ENCODE data around the gene TNIP1. TPM values are rescaled to one million over a fixed set of nuclear protein-coding genes. Genes with fewer than 3 reads are reported as not detected.

TNIP1 gene
- total and polyA plus RNA-seq, 2 experiments from 2014 or later = 94.9 to 134 TPM

DNA sequence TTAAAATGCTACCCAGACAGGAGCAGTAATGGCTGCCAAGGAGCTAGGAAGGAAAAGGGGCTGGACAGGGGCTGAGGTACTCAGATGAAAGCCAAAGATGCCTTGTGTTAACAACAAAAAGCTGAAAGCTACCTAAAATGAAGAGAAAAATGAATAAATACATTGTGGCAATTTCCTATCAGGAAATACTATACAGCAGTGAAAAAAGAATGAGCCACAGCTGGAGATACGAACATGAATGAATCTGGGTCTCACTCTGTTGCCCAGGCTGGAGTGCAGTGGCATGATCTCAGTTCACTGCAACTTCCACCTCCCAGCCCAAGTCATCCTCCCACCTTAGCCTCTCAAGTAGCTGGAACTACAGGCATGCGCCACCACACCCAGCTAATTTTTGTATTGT is 6.3 kb downstream of the TNIP1 start:
- Histone ChIP-seq H3K27ac (no peak overlapping the region), H3K9me3 (ENCODE audit: low read depth) (no peaks in the 10 kb centered on the region), H3K4me3 (no peak overlapping the region), H3K36me3 (no peaks in the 10 kb centered on the region), H3K27me3 (no peaks in the 10 kb centered on the region), H3K4me1 (ENCODE audit: low read depth) (no peaks in the 10 kb centered on the region)
- DNase-seq (ENCODE audit: low read depth in 1 of 2, low spot score in 1 of 2) = no peak
- no peak for TF ChIP-seq CTCF (IDR thresholded peaks at IDR 0.05; ENCODE audit: low read depth, low read length)

GRCh38 chr5:151073280-151073679 is 7.6 kb downstream of the TNIP1 start:
- Histone ChIP-seq H3K4me3 (no peak overlapping the region), H3K27me3 (no peaks in the 10 kb centered on the region), H3K4me1 (ENCODE audit: low read depth) (no peaks in the 10 kb centered on the region), H3K27ac (no peak overlapping the region), H3K9me3 (ENCODE audit: low read depth) (no peaks in the 10 kb centered on the region), H3K36me3 (no peaks in the 10 kb centered on the region)
- no peak for TF ChIP-seq CTCF (IDR thresholded peaks at IDR 0.05; ENCODE audit: low read depth, low read length)
- DNase-seq (ENCODE audit: low read depth in 1 of 2, low spot score in 1 of 2) = no peak

DNA sequence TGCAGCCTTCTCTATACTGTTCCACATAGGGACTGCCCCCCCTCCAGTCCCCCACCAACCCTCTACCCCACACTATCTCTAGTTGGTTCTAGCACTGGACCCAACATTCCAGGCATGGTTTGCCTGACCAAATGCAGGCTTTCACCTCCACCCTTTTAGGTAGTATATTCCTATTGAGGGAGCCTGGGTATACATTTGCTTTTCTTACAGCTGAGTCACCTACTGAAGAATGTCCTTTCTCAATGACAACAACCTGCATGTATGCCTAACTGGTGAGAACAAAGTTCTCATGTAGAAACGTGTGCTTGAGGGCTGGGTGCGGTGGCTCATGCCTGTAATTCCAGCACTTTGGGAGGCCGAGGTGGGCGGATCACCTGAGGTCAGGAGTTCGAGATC is 8.2 kb downstream of the TNIP1 start:
- Histone ChIP-seq H3K9me3 (ENCODE audit: low read depth) (no peaks in the 10 kb centered on the region), H3K27ac (no peak overlapping the region), H3K27me3 (no peaks in the 10 kb centered on the region), H3K4me1 (ENCODE audit: low read depth) (no peaks in the 10 kb centered on the region), H3K36me3 (no peaks in the 10 kb centered on the region), H3K4me3 (no peak overlapping the region)
- DNase-seq (ENCODE audit: low read depth in 1 of 2, low spot score in 1 of 2) = no peak
- no peak for TF ChIP-seq CTCF (IDR thresholded peaks at IDR 0.05; ENCODE audit: low read depth, low read length)

GRCh38 chr5:151071848-151072629 is 8.8 kb downstream of the TNIP1 start:
- Histone ChIP-seq H3K27me3 (no peaks in the 10 kb centered on the region), H3K27ac (no peak overlapping the region), H3K4me1 (ENCODE audit: low read depth) (no peaks in the 10 kb centered on the region), H3K4me3 (no peak overlapping the region), H3K36me3 (no peaks in the 10 kb centered on the region), H3K9me3 (ENCODE audit: low read depth) (no peaks in the 10 kb centered on the region)
- DNase-seq (ENCODE audit: low read depth in 1 of 2, low spot score in 1 of 2) = no peak
- TF ChIP-seq CTCF (IDR thresholded peaks at IDR 0.05; ENCODE audit: low read depth, low read length) = no peak

DNA sequence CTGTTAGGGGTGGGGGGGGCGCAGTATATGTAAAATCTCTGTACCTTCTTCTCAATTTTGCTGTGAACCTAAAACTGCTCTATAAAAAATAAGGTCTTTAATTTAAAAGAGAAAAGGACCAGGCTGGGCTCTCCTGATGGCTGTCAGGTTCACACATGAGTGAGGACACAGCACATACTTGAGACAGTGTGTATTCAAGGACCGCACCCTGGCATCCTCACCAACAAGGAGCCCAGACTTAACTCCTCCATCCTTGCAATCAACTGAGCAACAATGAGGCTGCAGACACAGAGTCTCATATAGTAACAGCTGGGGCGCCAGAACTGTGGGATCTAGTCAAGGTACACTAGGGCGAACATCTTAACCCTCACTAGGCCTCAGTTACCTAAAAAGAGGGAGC is 9.8 kb downstream of the TNIP1 start:
- no peaks in the 10 kb centered on the region for H3K27me3 ChIP-seq
- no peak overlapping the region for H3K27ac ChIP-seq
- H3K4me3 ChIP-seq = no peak overlapping the region
- no peaks in the 10 kb centered on the region for H3K36me3 ChIP-seq
- H3K4me1 ChIP-seq (ENCODE audit: low read depth) = no peaks in the 10 kb centered on the region
- no peak for TF ChIP-seq CTCF (IDR thresholded peaks at IDR 0.05; ENCODE audit: low read depth, low read length)
- H3K9me3 ChIP-seq (ENCODE audit: low read depth) = no peaks in the 10 kb centered on the region
- no peak for DNase-seq (ENCODE audit: low read depth in 1 of 2, low spot score in 1 of 2)
